Hematopoietic multipotent progenitor cell treated with erythropoietin and hydrocortisone succinate and interleukin-3 and kit ligand, for 8 days (in vitro differentiated cells): Measurements from ENCODE around the gene SLC39A11.
"Not testable (repeated sequence)": the region's sequence is repeated elsewhere in the genome, so short reads cannot be mapped to it uniquely, and the experiment has no call there.

Source experiments
- DNase-seq: peaks from one replicate; pipeline ENCODE4 v3.0.0-alpha.2; 2015

SLC39A11 gene

GRCh38 chr17:72943826-72944689 is 148.4 kb downstream of the SLC39A11 start:
- DNase-seq = peak; percentile 15

GRCh38 chr17:72942579-72942978 is 149.9 kb downstream of the SLC39A11 start:
- DNase-seq = no peak

- no peak for DNase-seq
These were observed 152.0 kb downstream of the SLC39A11 start for GRCh38 chr17:72940496-72940895.

GRCh38 chr17:72938482-72938881 is 154.0 kb downstream of the SLC39A11 start:
- DNase-seq = no peak

- no peak for DNase-seq
These were observed 154.8 kb downstream of the SLC39A11 start for GRCh38 chr17:72937707-72938106.

GRCh38 chr17:72937254-72937653 is 155.2 kb downstream of the SLC39A11 start:
- DNase-seq = not testable (repeated sequence)

GRCh38 chr17:72935984-72936383 is 156.5 kb downstream of the SLC39A11 start:
- no peak for DNase-seq

- no peak for DNase-seq
These were observed 157.6 kb downstream of the SLC39A11 start for GRCh38 chr17:72934927-72935326.

GRCh38 chr17:72931635-72932034 is 160.9 kb downstream of the SLC39A11 start:
- DNase-seq = no peak

- DNase-seq = no peak
These were observed 161.3 kb downstream of the SLC39A11 start for GRCh38 chr17:72931163-72931562.

GRCh38 chr17:72930031-72930430 is 162.5 kb downstream of the SLC39A11 start:
- no peak for DNase-seq

GRCh38 chr17:72928454-72929136 is 163.9 kb downstream of the SLC39A11 start:
- no peak for DNase-seq

GRCh38 chr17:72927760-72928159 is 164.7 kb downstream of the SLC39A11 start:
- DNase-seq = no peak

GRCh38 chr17:72927146-72927545 is 165.3 kb downstream of the SLC39A11 start:
- no peak for DNase-seq

- DNase-seq = no peak
These were observed 166.3 kb downstream of the SLC39A11 start for GRCh38 chr17:72926171-72926570.

- no peak for DNase-seq
These were observed 168.3 kb downstream of the SLC39A11 start for GRCh38 chr17:72924196-72924595.

GRCh38 chr17:72922219-72922618 is 170.3 kb downstream of the SLC39A11 start:
- no peak for DNase-seq

GRCh38 chr17:72921347-72922054 is 171.0 kb downstream of the SLC39A11 start:
- no peak for DNase-seq

GRCh38 chr17:72920513-72920912 is 172.0 kb downstream of the SLC39A11 start:
- no peak for DNase-seq

- DNase-seq = no peak
These were observed 175.5 kb downstream of the SLC39A11 start for GRCh38 chr17:72916991-72917390.

GRCh38 chr17:72915625-72916081 is 176.8 kb downstream of the SLC39A11 start:
- DNase-seq = no peak

GRCh38 chr17:72913142-72913682 is 179.3 kb downstream of the SLC39A11 start:
- no peak for DNase-seq

- no peak for DNase-seq
These were observed 186.2 kb downstream of the SLC39A11 start for GRCh38 chr17:72906306-72906705.
